ENCODE results near the gene HAS3.

DNA sequence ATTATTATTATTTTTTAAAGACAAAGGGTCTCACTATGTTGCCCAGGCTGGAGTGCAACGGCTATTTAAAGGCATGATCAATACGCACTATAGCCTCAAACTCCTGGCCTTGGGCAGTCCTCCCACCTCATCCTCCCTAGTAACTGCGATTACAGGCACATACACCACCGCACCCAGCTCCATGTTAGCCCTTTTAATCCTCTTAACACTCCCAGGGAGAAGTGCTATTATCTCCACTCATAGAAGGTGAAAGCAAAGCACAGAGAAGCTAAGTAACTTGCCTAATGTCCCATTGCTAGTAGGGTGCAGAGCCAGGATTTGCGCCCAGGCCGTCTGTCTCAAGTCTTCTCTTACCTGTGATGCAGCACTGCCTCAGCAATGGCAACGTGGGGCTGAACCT, 5.0 kb downstream of the HAS3 start:
- TF ChIP-seq, protein P1, sequence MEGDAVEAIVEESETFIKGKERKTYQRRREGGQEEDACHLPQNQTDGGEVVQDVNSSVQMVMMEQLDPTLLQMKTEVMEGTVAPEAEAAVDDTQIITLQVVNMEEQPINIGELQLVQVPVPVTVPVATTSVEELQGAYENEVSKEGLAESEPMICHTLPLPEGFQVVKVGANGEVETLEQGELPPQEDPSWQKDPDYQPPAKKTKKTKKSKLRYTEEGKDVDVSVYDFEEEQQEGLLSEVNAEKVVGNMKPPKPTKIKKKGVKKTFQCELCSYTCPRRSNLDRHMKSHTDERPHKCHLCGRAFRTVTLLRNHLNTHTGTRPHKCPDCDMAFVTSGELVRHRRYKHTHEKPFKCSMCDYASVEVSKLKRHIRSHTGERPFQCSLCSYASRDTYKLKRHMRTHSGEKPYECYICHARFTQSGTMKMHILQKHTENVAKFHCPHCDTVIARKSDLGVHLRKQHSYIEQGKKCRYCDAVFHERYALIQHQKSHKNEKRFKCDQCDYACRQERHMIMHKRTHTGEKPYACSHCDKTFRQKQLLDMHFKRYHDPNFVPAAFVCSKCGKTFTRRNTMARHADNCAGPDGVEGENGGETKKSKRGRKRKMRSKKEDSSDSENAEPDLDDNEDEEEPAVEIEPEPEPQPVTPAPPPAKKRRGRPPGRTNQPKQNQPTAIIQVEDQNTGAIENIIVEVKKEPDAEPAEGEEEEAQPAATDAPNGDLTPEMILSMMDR (optimal IDR thresholded peaks at IDR 0.05 in 1 of 3, IDR thresholded peaks at IDR 0.05 in 1 of 3, conservative IDR thresholded peaks at IDR 0.05 in 1 of 3; ENCODE audit: extremely low read depth in 1 of 3, insufficient read depth in 2 of 3, low read length in 3 of 3) = no peak
- no peak for TF ChIP-seq EZH2 (IDR thresholded peaks at IDR 0.05; ENCODE audit: low read length)
